ENCODE results near the gene AFF1. TPM values are rescaled to one million over a fixed set of nuclear protein-coding genes. Genes with fewer than 3 reads are reported as not detected.

The AFF1 gene
- total and polyA plus RNA-seq, 2 experiments from 2014 or later: 31.9 to 38.7 TPM

DNA sequence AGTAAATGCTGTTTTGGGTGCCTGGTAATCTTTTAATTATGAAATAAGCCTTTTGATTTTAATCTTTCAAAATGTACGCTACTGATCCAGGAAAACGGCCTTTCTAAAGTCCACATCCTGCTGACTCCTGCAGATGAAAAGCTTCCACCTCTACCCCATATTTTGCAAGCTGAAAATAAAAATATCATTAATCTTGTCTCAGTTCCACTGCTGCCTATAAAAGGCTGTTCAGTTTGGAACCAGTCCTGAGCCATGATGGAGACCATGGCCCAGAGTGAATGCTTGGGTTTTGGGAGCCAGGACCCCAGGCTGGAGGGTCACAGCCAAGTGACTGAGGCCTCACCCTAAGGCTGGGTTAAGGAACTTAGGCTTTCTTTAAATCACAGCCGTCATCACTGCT, 110.8 kb downstream of the AFF1 start:
- no peaks in the 10 kb centered on the region for H3K9me2 ChIP-seq (replicated peaks; ENCODE audit: insufficient read depth)
- no peak overlapping the region for H3K4me3 ChIP-seq
- H3K4me1 ChIP-seq (ENCODE audit: insufficient read depth): peaks cover 10% of the 10 kb centered on the region

DNA sequence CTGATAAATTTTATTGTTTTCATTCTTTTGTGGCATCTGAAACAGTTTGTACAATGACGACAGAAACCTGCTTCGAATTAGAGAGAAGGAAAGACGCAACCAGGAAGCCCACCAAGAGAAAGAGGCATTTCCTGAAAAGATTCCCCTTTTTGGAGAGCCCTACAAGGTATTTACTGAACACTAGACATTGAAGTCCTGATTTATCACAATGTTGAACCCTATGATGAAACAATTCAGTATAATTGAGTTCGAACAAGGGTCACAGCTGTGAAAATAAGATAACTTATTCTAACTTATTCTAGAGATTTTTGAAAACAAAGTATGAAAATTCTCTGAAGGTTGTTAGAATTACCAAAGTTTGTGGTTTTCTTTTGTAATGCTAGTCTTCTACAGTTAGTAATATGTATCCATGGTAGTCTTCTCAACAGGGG, 111.3 kb downstream of the AFF1 start:
- peaks cover 100% of the 10 kb centered on the region for H3K79me2 ChIP-seq
- H3K4me1 ChIP-seq (ENCODE audit: insufficient read depth): peaks cover 10% of the 10 kb centered on the region
- no peaks in the 10 kb centered on the region for H3K9me2 ChIP-seq (replicated peaks; ENCODE audit: insufficient read depth)
- H2AFZ ChIP-seq: no peak overlapping the region
- no peaks in the 10 kb centered on the region for H3K9me3 ChIP-seq (ENCODE audit: low read depth)
- no peak overlapping the region for H3K4me2 ChIP-seq
- no peak for TF ChIP-seq EZH2 (IDR thresholded peaks at IDR 0.05; ENCODE audit: borderline replicate concordance)
- no peak for TF ChIP-seq EZH2phosphoT487 (IDR thresholded peaks at IDR 0.05; ENCODE audit: low read depth, severe bottlenecking, unreplicated experiment)
- TF ChIP-seq, protein P1, sequence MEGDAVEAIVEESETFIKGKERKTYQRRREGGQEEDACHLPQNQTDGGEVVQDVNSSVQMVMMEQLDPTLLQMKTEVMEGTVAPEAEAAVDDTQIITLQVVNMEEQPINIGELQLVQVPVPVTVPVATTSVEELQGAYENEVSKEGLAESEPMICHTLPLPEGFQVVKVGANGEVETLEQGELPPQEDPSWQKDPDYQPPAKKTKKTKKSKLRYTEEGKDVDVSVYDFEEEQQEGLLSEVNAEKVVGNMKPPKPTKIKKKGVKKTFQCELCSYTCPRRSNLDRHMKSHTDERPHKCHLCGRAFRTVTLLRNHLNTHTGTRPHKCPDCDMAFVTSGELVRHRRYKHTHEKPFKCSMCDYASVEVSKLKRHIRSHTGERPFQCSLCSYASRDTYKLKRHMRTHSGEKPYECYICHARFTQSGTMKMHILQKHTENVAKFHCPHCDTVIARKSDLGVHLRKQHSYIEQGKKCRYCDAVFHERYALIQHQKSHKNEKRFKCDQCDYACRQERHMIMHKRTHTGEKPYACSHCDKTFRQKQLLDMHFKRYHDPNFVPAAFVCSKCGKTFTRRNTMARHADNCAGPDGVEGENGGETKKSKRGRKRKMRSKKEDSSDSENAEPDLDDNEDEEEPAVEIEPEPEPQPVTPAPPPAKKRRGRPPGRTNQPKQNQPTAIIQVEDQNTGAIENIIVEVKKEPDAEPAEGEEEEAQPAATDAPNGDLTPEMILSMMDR (IDR thresholded peaks at IDR 0.05; ENCODE audit: poor library complexity): no peak
- no peak overlapping the region for H3K4me3 ChIP-seq
- DNase-seq (ENCODE audit: low spot score): no peak
- H3K27me3 ChIP-seq: no peaks in the 10 kb centered on the region
- no peaks in the 10 kb centered on the region for H3K36me3 ChIP-seq (replicated peaks; ENCODE audit: insufficient read depth, low read depth)
- H3K27ac ChIP-seq: no peak overlapping the region
- 80% methylated on average over 4 of the region's 4 CpGs for WGBS (ENCODE audit: low lambda C conversion rate, missing lambda C conversion rate)
- H4K20me1 ChIP-seq (ENCODE audit: insufficient read depth, poor library complexity, severe bottlenecking): peaks cover 31% of the 10 kb centered on the region

More for the DNA sequence above, 110.8 kb downstream of the AFF1 start:
- peaks cover 99% of the 10 kb centered on the region for H3K79me2 ChIP-seq
- TF ChIP-seq, protein P1 (IDR thresholded peaks at IDR 0.05; ENCODE audit: poor library complexity): no peak
- TF ChIP-seq EZH2phosphoT487 (IDR thresholded peaks at IDR 0.05; ENCODE audit: low read depth, severe bottlenecking, unreplicated experiment) (no peak), EZH2 (IDR thresholded peaks at IDR 0.05; ENCODE audit: borderline replicate concordance) (no peak)
- H2AFZ ChIP-seq: no peak overlapping the region
- no peak overlapping the region for H3K27ac ChIP-seq
- H3K36me3 ChIP-seq (replicated peaks; ENCODE audit: insufficient read depth, low read depth): no peaks in the 10 kb centered on the region
- H3K4me2 ChIP-seq: peak overlapping the region; percentile 0
- WGBS (ENCODE audit: low lambda C conversion rate, missing lambda C conversion rate): 74% methylated on average over 3 of the region's 3 CpGs
- peaks cover 31% of the 10 kb centered on the region for H4K20me1 ChIP-seq (ENCODE audit: insufficient read depth, poor library complexity, severe bottlenecking)
- no peak for DNase-seq (ENCODE audit: low spot score)
- H3K9me3 ChIP-seq (ENCODE audit: low read depth): no peaks in the 10 kb centered on the region
- H3K27me3 ChIP-seq: no peaks in the 10 kb centered on the region

DNA sequence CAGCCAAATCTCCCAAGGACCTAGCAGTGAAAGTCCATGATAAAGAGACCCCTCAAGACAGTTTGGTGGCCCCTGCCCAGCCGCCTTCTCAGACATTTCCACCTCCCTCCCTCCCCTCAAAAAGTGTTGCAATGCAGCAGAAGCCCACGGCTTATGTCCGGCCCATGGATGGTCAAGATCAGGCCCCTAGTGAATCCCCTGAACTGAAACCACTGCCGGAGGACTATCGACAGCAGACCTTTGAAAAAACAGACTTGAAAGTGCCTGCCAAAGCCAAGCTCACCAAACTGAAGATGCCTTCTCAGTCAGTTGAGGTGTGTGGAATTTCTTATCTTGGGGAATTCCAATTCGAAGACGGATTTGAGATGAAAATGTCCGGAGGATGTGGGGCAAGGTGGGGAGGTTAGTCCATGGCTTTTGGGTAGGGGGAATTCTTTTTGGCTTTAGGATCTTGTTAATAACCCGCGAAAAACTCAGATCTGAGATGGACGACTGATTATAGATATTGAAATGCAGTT, 112.5 kb downstream of the AFF1 start:
- no peak overlapping the region for H3K27ac ChIP-seq
- no peak for DNase-seq (ENCODE audit: low spot score)
- no peak overlapping the region for H3K4me3 ChIP-seq
- no peaks in the 10 kb centered on the region for H3K9me2 ChIP-seq (replicated peaks; ENCODE audit: insufficient read depth)
- peaks cover 10% of the 10 kb centered on the region for H3K4me1 ChIP-seq (ENCODE audit: insufficient read depth)
- no peaks in the 10 kb centered on the region for H3K9me3 ChIP-seq (ENCODE audit: low read depth)
- peaks cover 100% of the 10 kb centered on the region for H3K79me2 ChIP-seq
- no peaks in the 10 kb centered on the region for H3K36me3 ChIP-seq (replicated peaks; ENCODE audit: insufficient read depth, low read depth)
- 91% methylated on average over 11 of the region's 11 CpGs for WGBS (ENCODE audit: low lambda C conversion rate, missing lambda C conversion rate)
- H3K4me2 ChIP-seq: no peak overlapping the region
- peaks cover 31% of the 10 kb centered on the region for H4K20me1 ChIP-seq (ENCODE audit: insufficient read depth, poor library complexity, severe bottlenecking)
- TF ChIP-seq EZH2 (IDR thresholded peaks at IDR 0.05; ENCODE audit: borderline replicate concordance): no peak
- TF ChIP-seq, protein P1 (IDR thresholded peaks at IDR 0.05; ENCODE audit: poor library complexity): no peak
- no peak for TF ChIP-seq EZH2phosphoT487 (IDR thresholded peaks at IDR 0.05; ENCODE audit: low read depth, severe bottlenecking, unreplicated experiment)
- H2AFZ ChIP-seq: no peak overlapping the region
- no peaks in the 10 kb centered on the region for H3K27me3 ChIP-seq
